Stimulated activated CD4-positive, alpha-beta T cell treated with anti-CD3 and anti-CD28 coated beads, Interleukin-1b, Interleukin-23, amount 100 ng/mL, for 48 hours (primary cell): Measurements from ENCODE around the gene MRPL18.
A peak's percentile ranks its signal among the peaks of the same experiment; 100 is the strongest.
"Not testable (repeated sequence)": the region's sequence is repeated elsewhere in the genome, so short reads cannot be mapped to it uniquely, and the experiment has no call there.

Source experiments
- DNase-seq: peaks from one replicate; pipeline ENCODE4 v3.0.0-alpha.2; 2020

MRPL18 gene

DNA sequence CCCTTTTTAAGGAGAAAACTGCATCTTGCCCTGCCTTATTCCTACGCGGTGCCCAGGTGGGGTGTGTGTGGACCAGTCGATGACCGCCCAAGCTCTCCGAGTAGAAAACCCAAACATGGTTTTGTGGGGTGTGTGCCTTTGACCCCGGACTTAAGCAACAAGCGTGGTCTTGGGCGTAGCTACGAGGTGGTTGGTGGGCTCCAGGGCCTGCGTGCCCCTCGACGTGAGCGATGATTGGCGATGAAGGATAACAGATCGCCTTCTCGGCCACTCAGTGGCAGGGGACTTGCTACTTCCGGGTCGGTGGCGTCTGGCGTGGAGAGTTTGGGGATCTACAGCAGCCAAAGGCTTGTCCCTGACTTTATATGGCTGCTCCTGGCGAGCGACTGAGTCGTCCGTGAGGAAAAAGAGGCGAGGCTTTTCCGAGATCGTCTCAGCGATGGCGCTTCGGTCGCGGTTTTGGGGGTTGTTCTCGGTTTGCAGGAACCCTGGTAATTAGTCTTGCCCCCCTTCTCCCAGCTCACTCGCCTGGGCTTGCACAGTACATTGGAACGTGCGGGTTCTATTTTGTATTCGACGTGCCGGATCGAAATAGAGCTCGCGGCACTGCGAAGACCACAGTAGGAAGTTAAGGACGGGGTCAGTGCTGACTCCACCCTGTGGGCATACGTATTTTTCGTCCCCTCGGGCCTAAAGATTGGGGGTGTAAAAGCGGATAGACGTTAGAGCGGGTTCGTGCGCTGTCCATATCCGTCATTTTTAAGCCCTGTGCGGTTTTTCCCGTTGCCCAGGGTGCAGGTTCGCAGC is at the start of gene MRPL18:
Gene MRPL18, plus strand, starts transcription at position 319 of the 807 bp plus-strand sequence. Its CDS starts 121 bp downstream, at position 440.
- DNase-seq, result peak; percentile 93

DNA sequence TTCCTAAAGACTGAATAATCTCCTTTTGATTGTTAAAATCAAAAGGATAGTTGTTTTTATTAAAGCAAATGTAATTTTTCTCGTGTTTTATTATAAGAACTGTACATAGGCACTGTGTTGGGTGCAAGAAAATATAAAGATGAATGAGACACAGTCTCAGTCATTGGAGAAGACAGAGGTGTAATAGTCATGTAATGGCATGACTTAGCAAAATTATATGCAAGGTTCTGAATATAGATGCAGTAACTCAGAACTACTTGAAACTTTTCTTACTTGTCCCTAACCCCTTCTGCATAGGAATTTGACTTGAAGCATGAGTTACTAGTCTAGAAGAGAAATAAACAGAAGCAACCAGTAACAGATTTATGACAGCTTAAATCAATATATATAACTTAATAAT is 48.1 kb upstream of the MRPL18 start:
- no peak for DNase-seq

DNA sequence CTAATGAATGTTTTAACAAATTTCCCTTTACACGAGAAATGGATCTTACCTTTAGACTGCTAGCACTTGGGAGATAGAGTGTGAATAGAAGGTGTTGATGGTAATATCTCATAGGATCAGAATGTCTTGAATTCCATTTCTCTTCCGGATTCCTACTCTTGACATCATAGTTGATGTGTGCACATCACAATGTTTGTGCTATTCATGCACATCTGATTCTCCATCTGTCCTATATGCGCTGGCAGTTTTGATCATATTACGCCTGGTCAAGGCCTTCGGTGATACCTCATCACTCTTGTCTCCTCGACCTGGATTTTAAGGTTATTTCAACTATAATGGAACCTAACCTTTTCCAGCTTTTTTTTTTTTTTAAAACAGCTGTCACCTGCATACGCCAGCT is 45.2 kb upstream of the MRPL18 start:
- DNase-seq, result no peak

DNA sequence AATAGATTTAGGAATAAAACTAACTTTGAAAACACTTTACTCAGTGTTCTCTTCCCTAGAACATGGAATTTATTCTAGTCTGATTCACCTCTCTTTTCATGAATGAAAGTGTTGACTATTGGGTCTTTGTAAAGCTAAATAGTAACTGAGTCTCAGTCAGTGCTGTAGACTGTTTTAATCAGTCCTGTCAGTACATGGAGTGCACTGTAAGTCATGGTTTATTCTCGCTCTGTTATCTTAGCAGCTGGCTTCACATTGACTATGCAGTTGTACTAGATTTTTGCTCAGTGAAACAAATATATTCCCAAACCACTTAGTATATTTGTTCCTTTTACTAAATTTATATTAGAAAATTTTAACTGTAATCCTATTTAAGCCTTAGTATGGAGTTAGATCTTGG is 43.5 kb upstream of the MRPL18 start:
- DNase-seq, result no peak

DNA sequence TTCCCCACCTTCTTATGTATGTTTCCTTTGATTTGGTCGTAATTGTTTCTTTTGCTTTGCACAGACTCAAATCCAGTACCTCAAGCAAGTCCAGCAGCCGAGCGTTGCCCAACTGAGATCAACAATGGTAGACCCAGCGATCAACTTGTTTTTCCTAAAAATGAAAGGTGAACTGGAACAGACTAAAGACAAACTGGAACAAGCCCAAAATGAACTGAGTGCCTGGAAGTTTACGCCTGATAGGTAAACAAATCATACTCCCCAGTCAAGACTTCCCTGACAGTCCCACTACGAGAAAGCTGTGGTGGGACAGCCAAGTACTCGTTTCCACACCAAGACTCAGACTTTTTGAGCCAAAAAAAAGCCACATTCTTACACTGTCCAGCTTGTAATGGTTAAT is 42.1 kb upstream of the MRPL18 start:
- not testable (repeated sequence) for DNase-seq

DNA sequence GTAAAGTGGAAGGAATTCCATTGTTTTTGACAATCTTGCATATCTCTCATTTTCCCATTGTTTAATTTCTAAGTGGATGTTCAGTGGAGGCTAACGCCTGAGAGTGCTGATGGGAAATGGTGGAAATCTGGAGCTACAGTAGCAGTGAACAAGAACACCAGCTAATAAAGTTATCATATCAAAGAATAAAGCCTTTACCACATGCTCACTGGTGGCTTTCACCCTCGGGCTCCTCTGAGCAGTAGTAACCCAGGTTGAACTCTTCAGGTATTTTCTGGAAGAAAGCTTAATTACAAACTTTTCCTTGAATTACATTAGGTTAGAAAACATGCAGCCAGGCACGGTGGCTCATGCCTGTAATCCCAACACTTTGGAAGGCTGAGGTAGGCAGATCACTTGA is 38.8 kb upstream of the MRPL18 start:
- DNase-seq, result no peak

DNA sequence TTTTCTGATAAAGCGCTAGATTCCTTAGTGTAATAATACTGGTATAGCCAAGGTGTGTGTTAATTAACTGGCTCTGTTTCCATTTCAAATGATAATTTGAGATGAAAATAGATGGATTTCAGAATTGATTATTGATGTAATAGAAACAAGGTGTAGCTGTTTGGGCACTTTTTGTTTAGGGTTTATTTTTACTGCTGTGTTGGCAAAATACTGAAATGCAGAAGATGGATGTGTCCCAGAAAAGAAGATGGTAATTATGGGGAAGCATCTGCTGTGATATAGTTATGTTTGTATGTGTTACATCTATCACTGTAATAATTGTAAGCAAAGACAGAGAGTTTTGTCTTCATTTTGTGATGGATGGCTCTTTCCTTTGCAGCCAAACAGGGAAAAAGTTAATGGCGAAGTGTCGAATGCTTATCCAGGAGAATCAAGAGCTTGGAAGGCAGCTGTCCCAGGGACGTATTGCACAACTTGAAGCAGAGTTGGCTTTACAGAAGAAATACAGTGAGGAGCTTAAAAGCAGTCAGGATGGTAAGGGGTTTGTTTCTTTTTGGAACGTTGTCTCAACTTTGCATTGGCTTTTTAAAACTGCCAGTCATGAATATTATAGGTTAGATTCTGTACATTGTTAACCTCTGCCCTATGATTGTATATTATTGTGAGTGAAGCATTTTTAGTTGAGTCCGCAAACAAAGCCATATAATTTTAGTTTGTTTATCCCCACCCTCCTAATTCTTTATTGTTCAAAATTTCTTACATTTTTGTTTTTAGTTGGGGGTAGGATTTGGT is 37.0 kb upstream of the MRPL18 start:
- DNase-seq, result no peak

DNA sequence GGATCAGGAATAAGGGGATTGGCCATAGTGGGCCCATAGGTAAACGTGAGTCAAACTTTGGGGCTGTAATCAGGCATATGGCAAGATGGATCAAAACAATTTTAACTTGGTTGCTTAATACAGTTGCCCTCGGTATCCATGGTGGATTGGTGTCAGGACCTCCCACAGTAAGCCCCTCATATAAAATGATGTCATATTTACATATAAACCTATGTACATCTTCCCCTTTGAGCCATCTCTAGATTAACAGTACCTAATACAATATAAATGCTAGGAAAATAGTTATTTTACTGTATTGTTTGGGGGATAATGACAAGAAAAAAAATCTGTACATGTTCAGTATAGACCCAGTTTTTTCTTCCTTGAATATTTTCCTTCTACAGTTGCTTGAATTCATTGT is 35.9 kb upstream of the MRPL18 start:
- no peak for DNase-seq

DNA sequence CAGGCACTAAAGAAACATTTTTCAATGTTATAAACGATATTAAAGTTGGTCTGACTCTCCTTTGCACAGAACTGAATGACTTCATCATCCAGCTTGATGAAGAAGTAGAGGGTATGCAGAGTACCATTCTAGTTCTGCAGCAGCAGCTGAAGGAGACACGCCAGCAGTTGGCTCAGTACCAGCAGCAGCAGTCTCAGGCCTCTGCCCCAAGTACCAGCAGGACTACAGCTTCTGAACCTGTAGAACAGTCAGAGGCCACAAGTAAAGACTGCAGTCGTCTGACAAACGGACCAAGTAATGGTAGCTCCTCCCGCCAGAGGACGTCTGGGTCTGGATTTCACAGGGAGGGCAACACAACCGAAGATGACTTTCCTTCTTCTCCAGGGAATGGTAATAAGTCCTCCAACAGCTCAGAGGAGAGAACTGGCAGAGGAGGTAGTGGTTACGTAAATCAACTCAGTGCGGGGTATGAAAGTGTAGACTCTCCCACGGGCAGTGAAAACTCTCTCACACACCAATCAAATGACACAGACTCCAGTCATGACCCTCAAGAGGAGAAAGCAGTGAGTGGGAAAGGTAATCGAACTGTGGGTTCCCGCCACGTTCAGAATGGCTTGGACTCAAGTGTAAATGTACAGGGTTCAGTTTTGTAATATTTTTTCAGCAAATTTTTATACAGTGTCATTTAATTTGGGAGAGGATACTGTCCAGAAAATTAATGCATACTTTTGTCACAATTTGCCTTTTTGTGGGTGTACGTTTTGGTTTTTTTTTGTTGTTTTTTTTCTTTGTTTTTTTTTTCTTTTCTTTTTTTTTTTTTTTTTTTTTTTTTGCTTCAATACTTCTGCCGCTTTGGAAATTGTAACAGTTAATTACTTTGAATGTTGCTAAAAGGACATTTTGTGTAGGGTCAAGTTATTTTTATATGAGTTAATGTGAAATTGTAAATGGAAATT is 35.0 kb upstream of the MRPL18 start:
- DNase-seq, result no peak

DNA sequence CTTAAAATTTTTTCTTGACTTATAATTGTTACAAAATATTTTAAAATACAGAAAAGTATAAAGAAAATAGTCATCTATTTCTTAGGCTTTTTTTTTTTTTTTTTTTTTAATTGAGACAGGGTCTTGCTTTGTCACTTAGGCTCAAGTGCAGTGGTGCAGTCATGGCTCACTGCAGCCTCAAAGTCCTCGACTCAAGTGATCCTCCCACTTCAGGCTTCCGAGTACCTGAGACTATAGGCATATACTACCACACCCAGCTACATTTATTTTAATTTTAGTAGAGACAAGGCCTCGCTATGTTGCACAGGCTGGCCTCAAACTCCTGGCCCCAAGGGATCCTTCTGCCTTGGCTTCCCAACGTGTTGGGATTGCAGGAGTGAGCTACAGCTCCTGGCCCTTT is 33.8 kb upstream of the MRPL18 start:
- DNase-seq, result no peak

DNA sequence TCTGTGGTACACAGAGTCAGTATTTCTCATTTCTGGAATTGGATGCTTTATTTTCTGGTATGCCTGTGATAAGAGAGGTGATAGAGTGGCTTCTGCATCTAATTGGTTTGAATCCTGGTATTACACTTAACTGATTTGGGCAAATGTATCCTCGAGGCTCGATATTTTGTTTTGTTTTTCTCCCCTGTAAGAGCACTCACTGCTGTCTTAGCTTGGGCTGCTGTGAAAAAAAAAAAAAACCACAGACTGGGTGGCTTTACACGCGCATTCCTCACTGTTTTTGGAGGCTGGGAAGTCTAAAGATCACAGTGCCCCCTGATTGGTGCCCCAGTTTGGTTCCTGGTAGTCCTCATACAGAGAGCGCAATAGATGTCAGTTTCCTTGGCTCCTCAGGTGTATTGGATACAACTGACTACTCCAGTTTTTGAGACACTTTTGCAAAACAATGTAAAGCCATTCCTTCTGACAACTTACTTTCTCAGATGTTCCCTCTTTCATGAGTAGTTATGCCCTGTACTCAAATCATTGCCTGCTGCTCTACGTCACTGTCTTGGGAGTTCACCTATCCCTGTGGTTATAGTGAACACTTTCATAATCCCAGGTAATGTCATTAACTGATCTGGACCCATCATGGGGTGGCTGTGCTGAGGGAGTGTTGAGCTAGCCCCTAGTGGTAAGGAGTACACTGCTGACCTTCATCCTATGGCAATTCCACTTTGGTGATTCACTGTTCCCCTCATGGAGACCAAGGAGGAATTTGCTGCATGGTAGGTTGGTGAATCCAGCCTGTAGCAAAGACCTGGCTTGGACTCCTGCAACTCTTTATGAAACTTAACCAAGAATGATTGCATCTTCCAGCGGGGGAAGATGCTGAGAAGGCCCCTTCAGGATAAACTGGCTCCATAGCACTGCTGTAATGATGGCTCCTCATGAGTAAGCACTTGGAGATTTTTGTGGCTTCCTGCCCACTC is 32.0 kb upstream of the MRPL18 start:
- DNase-seq, result no peak

DNA sequence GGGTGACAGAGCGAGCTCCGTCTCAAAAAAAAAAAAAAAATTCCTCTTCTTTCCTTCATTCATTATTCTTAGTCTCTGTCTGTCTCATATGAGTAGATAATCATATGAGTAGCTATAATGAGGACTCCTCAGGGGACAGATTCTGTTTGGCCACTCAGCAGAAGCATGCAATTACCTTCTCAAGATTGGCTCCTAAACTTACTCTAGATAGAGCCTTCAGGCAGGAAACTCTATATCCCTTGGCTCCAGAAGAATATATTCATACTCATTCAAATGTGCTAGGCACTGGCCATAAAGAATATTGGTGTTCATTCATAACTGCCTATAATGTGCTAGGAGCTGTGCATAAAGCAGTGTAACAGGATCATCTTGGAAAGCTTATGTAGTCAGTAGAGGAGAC is 30.6 kb upstream of the MRPL18 start:
- no peak for DNase-seq

DNA sequence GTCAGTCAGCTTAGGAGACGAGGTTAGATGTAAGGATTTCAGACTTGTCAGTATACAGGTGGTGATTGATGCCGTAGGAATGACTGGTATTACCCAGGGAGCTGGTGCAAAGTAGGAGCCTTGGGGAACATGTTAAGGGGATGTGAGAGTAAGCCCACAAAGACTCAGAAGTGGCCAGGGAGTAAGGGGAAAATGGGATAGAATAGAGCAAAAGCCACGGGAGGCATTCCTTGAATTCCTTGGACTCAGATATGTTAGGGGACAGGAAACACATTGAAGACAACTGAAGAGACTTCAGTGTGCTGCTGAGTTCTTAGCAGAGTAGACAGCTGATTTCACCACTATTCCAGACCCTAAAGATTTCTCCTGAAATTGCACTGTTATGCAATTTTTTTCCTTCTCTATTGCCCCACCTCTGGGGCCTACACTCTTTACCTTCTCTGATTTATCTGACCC is 29.6 kb upstream of the MRPL18 start:
- no peak for DNase-seq

DNA sequence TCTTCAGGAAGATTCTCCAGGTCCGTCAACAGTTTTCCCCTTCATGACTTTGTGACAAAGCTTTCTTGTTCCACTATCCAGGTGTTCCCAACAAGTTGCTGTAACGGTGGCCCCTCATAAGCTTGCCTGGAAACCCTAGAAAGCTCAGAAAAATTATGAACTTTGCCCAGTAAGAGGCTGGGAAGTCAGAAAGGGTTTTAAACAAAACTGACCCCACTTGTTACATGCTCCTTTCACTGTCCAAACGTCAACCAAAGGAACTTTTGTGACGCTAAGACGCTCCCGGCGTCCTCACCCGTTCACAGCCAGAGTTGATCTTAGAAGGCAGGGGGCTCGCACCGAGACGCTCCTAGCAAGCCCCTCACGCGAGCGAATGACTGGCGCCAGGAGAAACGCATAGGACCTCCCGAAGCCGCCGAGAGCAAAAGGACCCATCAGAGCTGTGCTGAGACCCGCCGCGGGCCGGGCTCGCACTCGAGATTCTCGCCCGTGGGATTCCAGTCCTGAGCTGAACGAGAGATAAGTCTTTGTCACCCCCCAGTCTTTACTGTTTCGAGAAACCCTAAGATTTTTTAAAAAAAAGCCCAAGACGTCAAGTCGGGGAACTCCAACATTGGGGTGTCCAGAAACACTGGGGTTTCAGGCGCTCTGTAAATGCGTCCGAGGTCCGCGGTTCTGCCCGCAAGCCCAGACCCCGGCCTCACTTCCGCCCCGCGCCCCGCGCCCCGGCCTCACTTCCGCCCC is 29.0 kb upstream of the MRPL18 start:
- DNase-seq, result no peak

DNA sequence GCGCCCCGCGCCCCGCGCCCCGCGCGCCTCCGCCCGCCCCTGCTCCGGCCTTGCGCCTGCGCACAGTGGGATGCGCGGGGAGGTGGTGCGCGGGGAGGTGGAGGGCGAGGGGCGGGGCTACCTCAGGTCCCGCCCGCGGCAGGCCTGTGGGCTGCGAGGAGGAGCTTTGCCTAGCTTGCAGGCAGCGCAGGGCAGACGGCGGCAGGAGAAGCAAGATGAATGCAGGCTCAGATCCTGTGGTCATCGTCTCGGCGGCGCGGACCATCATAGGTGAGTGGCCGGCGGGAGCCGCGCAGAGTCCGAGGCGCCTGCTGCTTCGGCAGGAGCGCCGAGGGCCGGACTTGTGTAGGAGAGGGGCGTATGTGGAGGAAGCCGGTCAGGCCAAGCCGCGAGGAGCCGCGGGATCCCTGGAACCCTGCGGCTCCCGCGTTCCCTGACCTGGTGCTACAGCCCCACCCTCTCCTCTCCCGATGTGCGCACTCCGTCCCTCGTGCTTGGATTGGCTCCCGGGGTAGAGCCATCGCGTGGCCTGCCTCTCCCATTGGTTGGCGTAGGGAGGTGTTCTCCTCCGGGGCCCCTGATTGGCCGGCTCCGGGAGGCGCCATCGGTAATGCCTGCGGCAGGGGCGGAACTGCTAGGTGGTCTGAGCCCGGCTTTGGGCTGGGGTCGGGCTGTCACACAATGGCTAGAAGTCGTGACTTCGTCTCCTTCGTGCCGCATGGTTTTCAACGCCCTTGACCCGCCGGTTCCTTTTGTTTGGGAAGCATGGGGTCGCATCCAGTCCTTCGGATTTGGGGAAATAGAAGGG is 28.2 kb upstream of the MRPL18 start, which contains the start of gene ACAT2:
Gene ACAT2, plus strand, starts transcription at position 173 of the 808 bp plus-strand sequence. Its CDS starts 43 bp downstream, at position 216.
- DNase-seq, result peak; percentile 96

DNA sequence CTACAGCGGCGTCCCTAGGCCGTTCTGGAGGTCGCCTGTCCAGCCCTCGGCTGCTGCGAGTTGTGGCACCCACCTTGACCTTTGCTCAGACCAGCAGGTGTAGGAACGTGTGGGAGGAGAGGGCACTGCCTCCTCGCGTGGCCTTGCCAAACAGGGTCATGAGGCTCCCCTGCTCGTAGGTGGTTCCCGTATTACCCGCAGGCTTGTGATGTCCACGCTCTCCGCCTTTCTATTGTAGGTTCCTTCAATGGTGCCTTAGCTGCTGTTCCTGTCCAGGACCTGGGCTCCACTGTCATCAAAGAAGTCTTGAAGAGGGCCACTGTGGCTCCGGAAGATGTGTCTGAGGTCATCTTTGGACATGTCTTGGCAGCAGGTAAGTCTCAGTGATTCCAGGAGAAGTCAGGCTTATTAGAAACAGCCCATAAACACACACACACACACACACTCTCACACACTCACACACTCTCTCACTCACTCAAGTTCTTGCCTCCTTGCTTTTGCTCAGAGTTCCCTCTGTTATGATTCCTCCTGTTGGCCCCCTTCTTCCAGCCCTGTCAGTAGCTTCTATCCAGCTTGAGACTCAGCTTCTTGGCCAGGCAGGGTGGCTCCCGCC is 27.5 kb upstream of the MRPL18 start:
- DNase-seq, result peak; percentile 12

DNA sequence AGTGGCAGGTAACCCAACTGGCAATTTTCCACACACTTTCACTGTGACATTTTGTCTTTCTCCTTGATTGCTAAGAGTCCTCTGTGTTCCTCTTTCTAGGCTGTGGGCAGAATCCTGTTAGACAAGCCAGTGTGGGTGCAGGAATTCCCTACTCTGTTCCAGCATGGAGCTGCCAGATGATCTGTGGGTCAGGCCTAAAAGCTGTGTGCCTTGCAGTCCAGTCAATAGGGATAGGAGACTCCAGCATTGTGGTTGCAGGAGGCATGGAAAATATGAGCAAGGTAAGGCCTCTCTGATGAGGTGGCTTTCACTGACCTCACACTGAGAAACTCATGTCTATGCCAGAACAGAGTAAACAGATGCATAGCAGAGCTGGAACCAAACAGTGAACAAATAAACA is 23.4 kb upstream of the MRPL18 start:
- DNase-seq, result no peak

DNA sequence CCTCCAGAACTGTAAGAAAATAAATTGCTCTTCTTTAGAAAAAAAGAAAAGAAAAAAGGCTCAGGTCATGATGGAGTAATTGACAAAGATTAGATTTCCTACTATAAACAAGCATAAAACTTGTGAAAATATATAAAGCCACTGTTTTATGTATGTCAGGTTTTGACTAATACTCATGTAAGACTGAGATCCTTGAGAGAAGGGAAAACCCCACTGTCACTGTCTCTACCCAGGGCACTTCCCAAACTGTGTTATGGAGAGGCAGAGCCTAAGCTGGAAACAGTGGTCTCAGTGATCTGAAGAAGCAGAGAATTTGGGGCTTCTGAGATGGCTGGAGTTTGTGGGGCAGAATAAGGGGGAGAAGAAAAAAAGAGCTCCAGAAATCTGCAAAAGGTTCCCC is 20.8 kb upstream of the MRPL18 start:
- no peak for DNase-seq

DNA sequence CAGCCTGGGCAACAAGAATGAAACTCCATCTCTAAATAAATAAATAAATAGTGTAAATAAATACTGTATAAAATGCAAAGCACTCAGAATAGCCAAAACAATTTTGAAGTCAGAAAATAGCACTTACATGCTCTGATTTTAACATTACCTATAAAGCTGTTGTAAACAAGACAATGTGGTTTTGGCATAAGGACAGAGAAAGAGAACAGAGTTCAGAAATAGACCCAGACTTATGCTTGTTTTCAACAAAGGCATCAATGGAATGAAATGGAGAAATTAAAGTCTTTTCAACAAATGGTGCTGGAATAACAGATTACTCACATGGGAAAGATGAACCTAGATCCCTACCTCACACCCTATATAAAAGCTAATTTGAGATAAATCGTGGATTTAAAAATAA is 18.1 kb upstream of the MRPL18 start:
- no peak for DNase-seq
